ENCODE measurements around the gene CNMD. TPM values are rescaled to one million over a fixed set of nuclear protein-coding genes. Genes with fewer than 3 reads are reported as not detected.
"Not testable (repeated sequence)": the region's sequence is repeated elsewhere in the genome, so short reads cannot be mapped to it uniquely, and the experiment has no call there.

Gene CNMD
- total RNA-seq, 1 experiment from 2014 or later, result not detected

GRCh38 chr13:52707375-52707774 is 32.2 kb downstream of the CNMD start:
- in situ Hi-C loops (cut with HindIII; ENCODE audit: low pct_unique_long_range_greater_than_20kb, low sequenced_read_pairs), result no loop called here
- DNase-seq (ENCODE audit: low read depth), result no peak

DNA sequence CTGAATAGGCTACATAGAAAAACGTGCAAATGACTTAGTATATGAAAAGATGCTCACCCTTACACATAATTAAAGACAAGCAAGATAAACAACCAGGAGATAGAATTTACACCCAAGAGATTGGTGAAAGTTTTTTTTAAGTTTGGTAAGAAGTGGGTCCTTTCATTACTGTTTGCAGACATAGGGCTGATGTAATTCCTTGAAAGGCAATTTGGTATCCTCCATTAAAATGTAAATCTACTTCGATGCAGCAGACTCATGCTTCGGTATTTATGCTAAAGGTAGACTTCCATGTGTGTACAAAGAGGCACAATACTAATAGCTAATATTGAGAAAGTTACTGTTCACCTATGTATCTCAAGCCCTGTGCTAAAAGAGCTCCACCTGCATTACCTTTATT is 33.5 kb downstream of the CNMD start:
- DNase-seq (ENCODE audit: low read depth), result no peak

GRCh38 chr13:52703482-52703881 is 36.1 kb downstream of the CNMD start:
- in situ Hi-C loops (cut with HindIII; ENCODE audit: low pct_unique_long_range_greater_than_20kb, low sequenced_read_pairs), result no loop called here
- DNase-seq (ENCODE audit: low read depth), result no peak

More for the DNA sequence above, 33.5 kb downstream of the CNMD start:
- in situ Hi-C loops (cut with HindIII; ENCODE audit: low pct_unique_long_range_greater_than_20kb, low sequenced_read_pairs), result no loop called here

DNA sequence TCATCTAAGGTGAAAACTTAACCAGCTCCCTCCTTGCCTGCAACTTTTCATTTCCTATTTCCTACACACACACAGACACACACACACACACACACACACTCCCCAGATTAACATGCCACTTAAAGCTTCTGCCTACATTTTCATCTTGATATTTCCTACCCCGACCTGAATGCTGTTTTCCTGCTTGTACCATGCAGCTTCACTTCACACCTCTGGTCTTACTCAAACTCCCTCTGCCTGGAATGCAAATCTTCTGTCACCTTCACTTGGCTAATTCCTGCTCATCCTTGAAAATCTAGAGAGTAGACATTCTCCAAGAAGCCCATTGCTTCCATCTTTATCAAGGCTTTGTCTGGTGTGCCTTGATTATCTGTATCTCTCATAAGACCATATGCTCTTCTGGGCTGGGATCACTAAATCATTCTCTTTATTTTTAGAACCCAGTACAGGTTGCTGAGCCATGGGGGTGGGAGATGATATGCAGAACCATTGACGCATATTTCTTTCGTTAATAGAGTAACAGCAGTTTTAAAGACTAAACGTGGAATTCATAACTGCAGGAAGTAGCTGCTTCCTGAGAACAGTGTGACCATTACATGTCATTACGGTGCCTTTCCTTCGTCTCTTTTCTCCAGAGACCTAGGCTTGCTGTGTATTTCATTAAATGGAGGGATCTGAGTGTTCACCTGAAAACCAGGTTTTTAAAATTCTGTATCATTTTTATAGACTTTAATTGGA is 37.7 kb downstream of the CNMD start:
- DNase-seq (ENCODE audit: low read depth), result no peak
- in situ Hi-C loops (cut with HindIII; ENCODE audit: low pct_unique_long_range_greater_than_20kb, low sequenced_read_pairs), result no loop called here

DNA sequence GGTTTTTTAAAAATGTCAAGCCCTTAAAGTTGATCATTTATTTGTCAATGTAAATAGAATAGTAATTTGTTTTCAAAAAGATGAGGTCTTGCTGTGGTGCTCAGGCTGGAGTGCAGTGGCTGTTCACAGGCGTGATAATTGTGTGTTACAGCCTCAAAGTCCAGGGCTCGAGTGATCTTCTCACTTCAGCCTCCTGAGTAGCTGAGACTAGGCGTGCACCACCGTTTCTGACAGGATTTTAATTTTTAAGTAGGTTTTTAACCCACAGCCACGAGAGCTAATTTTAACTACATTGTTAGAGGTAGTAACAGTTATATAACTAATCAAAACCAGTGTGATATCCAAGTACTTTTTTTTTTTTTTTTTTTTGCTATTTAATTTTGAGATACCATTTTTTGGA is 43.1 kb downstream of the CNMD start:
- in situ Hi-C loops (cut with HindIII; ENCODE audit: low pct_unique_long_range_greater_than_20kb, low sequenced_read_pairs), result no loop called here
- DNase-seq (ENCODE audit: low read depth), result no peak

DNA sequence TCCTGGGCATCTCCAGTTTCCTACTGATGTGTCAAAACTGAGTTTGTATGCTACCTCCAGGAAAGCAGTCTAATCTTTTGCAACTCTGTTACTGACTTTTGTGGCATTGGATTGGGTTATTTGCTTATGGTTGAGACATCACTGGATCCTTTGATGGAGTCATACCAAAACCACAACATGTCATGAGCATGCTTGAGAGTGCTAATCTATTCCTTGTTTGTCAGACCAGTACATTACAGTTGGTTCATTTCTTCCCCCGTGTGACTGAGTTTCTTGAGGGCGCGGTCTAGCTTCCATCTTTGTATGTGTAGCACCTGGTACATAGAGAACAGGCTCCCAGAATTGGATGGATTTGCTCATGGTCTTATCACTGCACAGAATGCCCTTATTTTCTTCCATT is 43.8 kb downstream of the CNMD start:
- in situ Hi-C loops (cut with HindIII; ENCODE audit: low pct_unique_long_range_greater_than_20kb, low sequenced_read_pairs), result no loop called here
- DNase-seq (ENCODE audit: low read depth), result no peak

GRCh38 chr13:52686376-52686775 is 53.2 kb downstream of the CNMD start:
- DNase-seq (ENCODE audit: low read depth), result peak; percentile 74
- in situ Hi-C loops (cut with HindIII; ENCODE audit: low pct_unique_long_range_greater_than_20kb, low sequenced_read_pairs), result no loop called here

DNA sequence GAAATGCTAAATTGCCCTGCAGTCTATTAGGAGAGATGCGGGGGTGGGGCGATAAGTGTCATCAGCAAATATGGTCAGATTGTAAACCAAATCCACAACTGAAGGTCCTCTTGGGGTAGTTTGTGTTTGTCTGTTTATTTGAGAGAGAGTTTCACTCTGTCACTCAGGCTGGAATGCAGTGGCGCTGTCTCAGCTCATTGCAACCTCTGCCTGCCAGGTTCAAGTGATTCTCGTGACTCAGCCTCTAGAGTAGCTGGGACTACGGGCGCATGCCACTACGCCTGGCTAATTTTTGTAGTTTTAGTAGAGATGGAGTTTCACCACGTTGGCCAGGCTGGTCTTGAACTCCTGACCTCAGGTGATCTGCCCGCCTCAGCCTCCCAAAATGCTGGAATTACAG is 53.8 kb downstream of the CNMD start:
- peak; percentile 64 for DNase-seq (ENCODE audit: low read depth)
- in situ Hi-C loops (cut with HindIII; ENCODE audit: low pct_unique_long_range_greater_than_20kb, low sequenced_read_pairs), result not testable (repeated sequence)

DNA sequence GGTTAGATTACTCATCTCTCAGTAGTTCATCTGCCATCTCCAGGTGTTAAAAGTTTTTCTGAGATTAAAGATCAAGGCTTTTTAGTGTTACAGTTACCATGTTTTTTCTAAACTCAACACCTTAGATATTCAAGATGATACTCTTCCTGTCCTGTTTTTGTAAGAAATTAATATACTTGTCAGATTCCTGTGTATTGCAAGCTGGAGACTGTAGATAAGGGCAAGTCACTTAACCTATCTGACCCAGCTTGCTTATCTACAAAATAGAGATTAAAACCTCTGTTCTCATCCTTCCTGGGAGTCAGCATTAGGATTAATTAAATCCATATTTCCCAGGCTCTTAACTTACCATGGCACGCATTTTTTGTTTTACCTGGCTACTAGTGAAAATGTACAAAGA is 61.8 kb downstream of the CNMD start:
- DNase-seq (ENCODE audit: low read depth), result no peak
- in situ Hi-C loops (cut with HindIII; ENCODE audit: low pct_unique_long_range_greater_than_20kb, low sequenced_read_pairs), result no loop called here

DNA sequence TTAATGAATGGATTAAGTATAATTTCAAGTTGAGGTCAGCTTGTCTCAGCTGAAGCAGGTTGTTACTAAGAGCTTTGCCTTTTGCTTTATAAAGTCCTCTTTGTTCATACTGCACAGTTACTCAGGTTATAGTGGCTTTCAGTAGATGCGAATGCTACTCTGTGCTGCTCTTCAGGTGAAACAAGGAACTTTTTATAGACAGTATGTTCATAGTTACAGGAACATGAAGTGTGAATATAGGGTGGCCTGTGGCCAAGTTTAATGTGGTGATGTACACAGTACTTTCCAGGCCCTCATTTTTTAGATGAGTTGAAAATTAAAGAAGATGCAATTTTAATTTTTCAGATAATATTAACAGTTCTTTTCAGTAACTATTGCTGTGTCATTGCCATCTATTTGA is 66.2 kb downstream of the CNMD start:
- in situ Hi-C loops (cut with HindIII; ENCODE audit: low pct_unique_long_range_greater_than_20kb, low sequenced_read_pairs), result no loop called here

DNA sequence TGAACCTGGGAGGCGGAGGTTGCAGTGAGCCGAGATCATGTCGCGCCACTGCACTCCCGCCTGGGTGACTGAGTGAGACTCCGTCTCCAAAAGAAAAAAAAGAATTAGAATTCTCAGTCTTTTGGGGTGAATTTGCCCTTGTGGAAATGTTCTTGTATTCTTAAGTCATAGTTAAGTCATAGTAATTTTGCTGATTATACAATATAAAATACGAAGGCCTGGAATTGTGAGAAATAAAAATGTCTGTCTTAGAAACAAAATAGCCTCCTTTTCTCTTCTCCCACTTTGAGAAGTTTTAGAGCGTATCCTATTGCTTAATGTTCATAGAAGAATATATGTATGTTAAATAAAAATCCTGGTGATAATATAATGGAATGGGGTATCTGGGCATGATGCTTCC is 68.9 kb downstream of the CNMD start:
- in situ Hi-C loops (cut with HindIII; ENCODE audit: low pct_unique_long_range_greater_than_20kb, low sequenced_read_pairs), result no loop called here
- no peak for DNase-seq (ENCODE audit: low read depth)

More for the DNA sequence above, 66.2 kb downstream of the CNMD start:
- no peak for DNase-seq (ENCODE audit: low read depth)

DNA sequence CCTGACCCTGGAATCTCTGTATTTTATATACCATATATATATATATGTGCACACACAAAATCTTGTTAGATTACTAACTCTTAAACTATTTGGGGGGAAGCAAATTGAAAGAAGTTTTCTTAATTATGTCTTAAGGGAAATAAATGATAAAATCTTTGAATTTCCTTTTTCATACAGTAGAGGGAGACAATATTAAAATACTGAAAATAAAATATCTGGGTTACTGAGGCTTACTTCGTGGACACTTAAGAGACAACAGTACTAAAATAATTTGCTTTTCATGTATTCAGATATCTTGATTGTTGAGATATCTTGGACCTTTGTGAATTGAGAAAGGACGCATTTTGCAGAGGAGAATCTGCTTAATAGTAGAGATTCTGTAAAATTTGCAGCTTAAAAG is 69.9 kb downstream of the CNMD start:
- no peak for DNase-seq (ENCODE audit: low read depth)
- in situ Hi-C loops (cut with HindIII; ENCODE audit: low pct_unique_long_range_greater_than_20kb, low sequenced_read_pairs), result no loop called here

- in situ Hi-C loops (cut with HindIII; ENCODE audit: low pct_unique_long_range_greater_than_20kb, low sequenced_read_pairs), result no loop called here
- DNase-seq (ENCODE audit: low read depth), result peak; percentile 29
Measured at GRCh38 chr13:52665325-52665724, 74.3 kb downstream of the CNMD start.

DNA sequence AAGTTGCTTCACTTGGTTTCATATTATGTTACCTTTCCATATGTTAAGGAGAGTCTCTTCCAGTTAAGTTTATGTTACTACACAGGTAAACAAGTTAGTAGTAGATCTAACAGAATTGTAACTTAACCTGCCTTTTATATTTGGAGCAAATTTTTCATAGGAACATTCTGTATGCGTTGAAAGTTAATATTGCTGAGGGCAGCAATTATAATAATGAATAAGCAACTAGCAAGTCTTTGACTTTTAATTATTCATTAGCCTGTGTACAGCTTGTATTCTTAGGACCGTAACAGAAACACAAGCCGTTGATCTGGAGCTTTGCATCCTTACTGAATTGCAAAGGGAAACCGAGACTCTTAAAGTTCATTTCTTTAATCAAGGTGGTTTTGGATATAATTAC is 75.3 kb downstream of the CNMD start:
- no peak for DNase-seq (ENCODE audit: low read depth)
- in situ Hi-C loops (cut with HindIII; ENCODE audit: low pct_unique_long_range_greater_than_20kb, low sequenced_read_pairs), result no loop called here

- in situ Hi-C loops (cut with HindIII; ENCODE audit: low pct_unique_long_range_greater_than_20kb, low sequenced_read_pairs), result no loop called here
- no peak for DNase-seq (ENCODE audit: low read depth)
Measured at GRCh38 chr13:52659340-52659739, 80.3 kb downstream of the CNMD start.

Other genes with a start within 250 kb of the CNMD start
- gene HNRNPA1L2, start 97.4 kb downstream of the CNMD start, total RNA-seq (2014; rRNA removed; shearing (Covaris generic); ENCODE audit: low replicate concordance), result 0.49 and 0.91 TPM in 2 replicates
- 16.9 and 27.0 TPM in 2 replicates for gene SUGT1, start 87.0 kb downstream of the CNMD start, total RNA-seq (2014; rRNA removed; shearing (Covaris generic); ENCODE audit: low replicate concordance)
- not detected in 2 replicates for gene PCDH8, start 108.8 kb upstream of the CNMD start, total RNA-seq (2014; rRNA removed; shearing (Covaris generic); ENCODE audit: low replicate concordance)

All from Caki2 (cell line).